Prostate gland (tissue), 2 donors: ENCODE results near the gene SCARB1.

Source experiments
- CTCF ChIP-seq, 4 experiments: fragments of 200-600 bp in 2 of 4; fragments of 450-650 bp in 2 of 4; sonication (generic) in 2 of 4; IDR thresholded peaks; 1 replicate in 3 of 4; 2 replicates in 1 of 4; pipeline ENCODE4 v1.5.1; 2016 to 2019; ENCODE audit warnings: antibody characterized with exemption in 4 of 4, mild to moderate bottlenecking in 2 of 4, moderate library complexity in 2 of 4
- POLR2AphosphoS5 ChIP-seq: sonication (generic); formaldehyde crosslinking; IDR thresholded peaks from one replicate; pipeline ENCODE4 v1.6.1; 2017; ENCODE audit warnings: antibody characterized with exemption

DNA sequence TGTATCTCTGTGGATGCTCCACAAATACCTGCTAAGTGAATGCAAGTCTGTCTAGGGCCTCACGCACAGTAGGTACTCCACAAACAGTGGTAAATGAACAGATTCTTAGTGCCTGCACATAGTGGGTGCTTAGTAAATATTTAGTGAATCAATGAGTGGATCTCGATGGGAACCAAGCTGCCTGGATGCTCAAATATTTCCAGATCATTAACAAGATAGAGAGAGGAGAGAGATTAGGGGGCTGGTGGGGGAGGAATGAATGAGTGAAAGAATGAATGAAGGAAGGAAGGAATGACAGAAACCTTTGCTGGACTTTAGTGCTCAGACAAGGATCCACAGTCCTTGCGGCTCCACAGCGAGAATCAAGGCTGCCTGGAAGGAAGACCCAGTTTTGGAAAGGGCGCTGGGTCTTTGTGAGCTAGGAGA, 118.2 kb downstream of the SCARB1 start:
- no peak for TF ChIP-seq CTCF (IDR thresholded peaks at IDR 0.05)
- no peak for TF ChIP-seq POLR2AphosphoS5
